Breast epithelium (tissue), 4 donors: Measurements from ENCODE around the gene SCAF11. TPM values are rescaled to one million over a fixed set of nuclear protein-coding genes. Genes with fewer than 3 reads are reported as not detected.
"Not testable (repeated sequence)": the region's sequence is repeated elsewhere in the genome, so short reads cannot be mapped to it uniquely, and the experiment has no call there.

Experiments used
- DNase-seq, 2 donors: peaks; one replicate each; pipeline ENCODE4 v3.0.0-alpha.2; 2019; ENCODE audit warnings: low spot score in 2 of 2
- H3K27ac ChIP-seq, 2 donors: fragments of 200-600 bp; sonication (generic) in 1 of 2; one replicate each; pipeline ENCODE4 v1.5.1; 2016 to 2019; ENCODE audit warnings: mild to moderate bottlenecking in 1 of 2
- H3K27me3 ChIP-seq, 2 donors: fragments of 200-600 bp; sonication (generic) in 1 of 2; one replicate each; pipeline versions ENCODE4 v1.5.1 to v1.6.0; 2017 to 2019; ENCODE audit warnings: control low read depth in 1 of 2, mild to moderate bottlenecking in 1 of 2
- H3K36me3 ChIP-seq: fragments of 200-600 bp; one replicate; pipeline ENCODE4 v1.5.1; 2019
- H3K4me1 ChIP-seq, 2 donors: fragments of 200-600 bp; sonication (generic); one replicate each; pipeline ENCODE4 v1.5.1; 2016 to 2019; ENCODE audit warnings: control low read depth in 1 of 2
- H3K4me3 ChIP-seq, 3 donors: fragments of 200-600 bp; sonication (generic); 1 replicate in 2 of 3; 2 replicates in 1 of 3; pipeline ENCODE4 v1.5.1; 2016 to 2019; ENCODE audit warnings: mild to moderate bottlenecking in 3 of 3, moderate library complexity in 2 of 3
- H3K9me3 ChIP-seq, 2 donors: fragments of 200-600 bp; sonication (generic) in 1 of 2; one replicate each; pipeline ENCODE4 v1.5.1; 2016 to 2019; ENCODE audit warnings: control low read depth in 1 of 2
- POLR2A ChIP-seq: fragments of 450-650 bp; IDR thresholded peaks from one replicate; pipeline ENCODE4 v1.6.1; 2016; ENCODE audit warnings: antibody characterized with exemption, mild to moderate bottlenecking, moderate library complexity
- POLR2AphosphoS5 ChIP-seq, 3 donors: sonication (generic); formaldehyde crosslinking; IDR thresholded peaks; one replicate each; pipeline ENCODE4 v1.6.1; 2017; ENCODE audit warnings: antibody characterized with exemption in 3 of 3
- intact Hi-C: fragments of 100-400 bp; cut with DNase I; formaldehyde crosslinking; loops from one replicate; pipeline ENCODE4 v1.15.1; 2023; ENCODE audit warnings: low total_unique reads
- total RNA-seq, 3 donors: library from RNA; depleted of rRNA; stranded (reverse); fragments of >200 nt; gene quantifications; one replicate each; pipeline ENCODE4 v1.1.0, GENCODE V29; 2016
- TF ChIP-seq, protein P1 (sequence below), 3 donors: fragments of 450-650 bp; IDR thresholded peaks; one replicate each; pipeline ENCODE4 v1.5.1; 2016 to 2017; ENCODE audit warnings: antibody characterized with exemption in 3 of 3, mild to moderate bottlenecking in 3 of 3, moderate library complexity in 3 of 3

SCAF11 gene
- total RNA-seq, 3 donors from 2014 or later, result 141 to 195 (median 177) TPM

DNA sequence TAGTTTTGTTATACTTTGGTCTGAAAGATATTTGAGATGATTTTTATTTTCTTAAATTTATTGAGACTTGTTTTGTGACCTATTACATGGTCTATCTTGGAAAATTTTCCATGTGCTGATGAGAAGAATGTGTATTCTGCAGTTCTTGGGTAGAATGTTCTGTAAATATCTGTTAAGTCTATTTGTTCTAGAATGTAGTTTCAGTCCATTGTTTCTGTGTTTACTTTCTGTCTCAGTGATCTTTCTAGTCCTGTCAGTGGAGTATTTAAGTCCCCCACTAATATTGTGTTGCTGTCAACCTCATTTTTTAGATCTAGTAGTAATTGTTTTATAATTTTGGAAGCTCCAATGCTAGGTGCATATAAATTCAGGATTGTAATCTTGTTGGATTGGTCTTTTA, 30.4 kb upstream of the SCAF11 start:
- Histone ChIP-seq H3K27me3 (no peaks in the 10 kb centered on the region), H3K36me3 (no peaks in the 10 kb centered on the region), H3K4me1 (no peaks in the 10 kb centered on the region), H3K9me3 (peaks cover 11 to 42% of the 10 kb centered on the region in 2 donors), H3K4me3 (no peak overlapping the region), H3K27ac (no peak overlapping the region)
- TF ChIP-seq POLR2A, result no peak
- TF ChIP-seq, protein P1, sequence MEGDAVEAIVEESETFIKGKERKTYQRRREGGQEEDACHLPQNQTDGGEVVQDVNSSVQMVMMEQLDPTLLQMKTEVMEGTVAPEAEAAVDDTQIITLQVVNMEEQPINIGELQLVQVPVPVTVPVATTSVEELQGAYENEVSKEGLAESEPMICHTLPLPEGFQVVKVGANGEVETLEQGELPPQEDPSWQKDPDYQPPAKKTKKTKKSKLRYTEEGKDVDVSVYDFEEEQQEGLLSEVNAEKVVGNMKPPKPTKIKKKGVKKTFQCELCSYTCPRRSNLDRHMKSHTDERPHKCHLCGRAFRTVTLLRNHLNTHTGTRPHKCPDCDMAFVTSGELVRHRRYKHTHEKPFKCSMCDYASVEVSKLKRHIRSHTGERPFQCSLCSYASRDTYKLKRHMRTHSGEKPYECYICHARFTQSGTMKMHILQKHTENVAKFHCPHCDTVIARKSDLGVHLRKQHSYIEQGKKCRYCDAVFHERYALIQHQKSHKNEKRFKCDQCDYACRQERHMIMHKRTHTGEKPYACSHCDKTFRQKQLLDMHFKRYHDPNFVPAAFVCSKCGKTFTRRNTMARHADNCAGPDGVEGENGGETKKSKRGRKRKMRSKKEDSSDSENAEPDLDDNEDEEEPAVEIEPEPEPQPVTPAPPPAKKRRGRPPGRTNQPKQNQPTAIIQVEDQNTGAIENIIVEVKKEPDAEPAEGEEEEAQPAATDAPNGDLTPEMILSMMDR (IDR thresholded peaks at IDR 0.05), result no peak
- no peak for TF ChIP-seq POLR2AphosphoS5 (IDR thresholded peaks at IDR 0.05)
- intact Hi-C loops, result no loop called here
- no peak for DNase-seq

DNA sequence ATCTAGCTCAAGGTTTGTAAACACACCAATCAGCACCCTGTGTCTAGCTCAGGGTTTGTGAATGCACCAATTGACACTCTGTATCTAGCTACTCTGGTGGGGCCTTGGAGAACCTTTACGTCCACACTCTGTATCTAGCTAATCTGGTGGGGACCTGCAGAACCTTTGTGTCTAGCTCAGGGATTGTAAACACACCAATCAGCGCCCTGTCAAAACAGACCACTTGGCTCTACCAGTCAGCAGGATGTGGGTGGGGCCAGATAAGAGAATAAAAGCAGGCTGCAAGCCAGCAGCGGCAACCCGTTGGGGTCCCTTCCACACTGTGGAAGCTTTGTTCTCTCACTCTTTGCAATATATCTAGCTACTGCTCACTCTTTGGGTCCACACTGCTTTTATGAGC, 28.3 kb upstream of the SCAF11 start:
- H3K4me1 ChIP-seq, H3K36me3 ChIP-seq, DNase-seq, H3K27me3 ChIP-seq, intact Hi-C loops, H3K4me3 ChIP-seq, H3K27ac ChIP-seq: not testable (repeated sequence)
- peaks cover 10 to 23% of the 10 kb centered on the region in 2 donors for H3K9me3 ChIP-seq

DNA sequence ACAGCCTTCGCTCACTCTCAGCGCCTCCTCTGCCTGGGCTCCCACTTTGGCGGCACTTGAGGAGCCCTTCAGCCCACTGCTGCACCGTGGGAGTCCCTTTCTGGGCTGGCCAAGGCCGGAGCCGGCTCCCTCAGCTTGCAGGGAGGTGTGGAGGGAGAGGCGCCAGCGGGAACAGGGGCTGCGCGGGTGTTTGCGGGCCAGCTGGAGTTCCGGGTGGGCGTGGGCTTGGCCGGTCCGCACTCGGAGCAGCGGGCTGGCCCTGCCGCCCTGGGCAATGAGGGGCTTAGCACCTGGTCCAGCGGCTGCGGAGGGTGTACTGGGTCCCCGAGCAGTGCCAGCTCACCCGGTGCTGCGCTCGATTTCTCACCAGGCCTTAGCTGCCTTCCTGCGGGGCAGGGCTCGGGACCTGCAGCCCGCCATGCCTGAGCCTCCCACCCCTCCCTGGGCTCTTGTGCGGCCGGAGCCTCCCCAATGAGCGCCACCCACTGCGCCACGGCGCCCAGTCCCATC, 27.5 kb upstream of the SCAF11 start:
- peaks cover 5 to 15% of the 10 kb centered on the region in 2 donors for H3K9me3 ChIP-seq
- H3K27ac ChIP-seq, H3K27me3 ChIP-seq, H3K4me3 ChIP-seq, intact Hi-C loops, H3K36me3 ChIP-seq, H3K4me1 ChIP-seq, DNase-seq: not testable (repeated sequence)

DNA sequence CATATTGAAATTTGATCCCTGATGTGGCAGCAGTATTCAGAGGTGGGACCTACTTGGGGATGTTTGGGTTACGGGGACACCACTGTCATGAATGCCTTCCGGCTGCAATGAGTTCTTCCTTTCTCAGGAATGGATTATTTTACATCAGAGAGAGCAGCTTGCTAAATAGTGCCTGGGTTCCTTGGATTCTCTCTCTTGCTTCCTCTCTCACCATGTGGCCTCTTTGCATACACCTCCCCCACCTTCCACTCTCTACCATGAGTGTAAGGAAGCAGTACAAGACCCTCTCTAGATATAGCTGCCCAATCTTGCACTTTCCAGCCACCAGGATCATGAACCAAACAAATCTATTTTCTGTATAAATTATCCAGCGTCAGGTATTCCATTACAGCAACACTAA, 15.4 kb upstream of the SCAF11 start:
- Histone ChIP-seq H3K9me3 (no peaks in the 10 kb centered on the region), H3K4me1 (no peaks in the 10 kb centered on the region), H3K27ac (no peak overlapping the region), H3K4me3 (no peak overlapping the region), H3K27me3 (no peaks in the 10 kb centered on the region), H3K36me3 (no peaks in the 10 kb centered on the region)
- DNase-seq, result no peak
- TF ChIP-seq POLR2A (no peak), POLR2AphosphoS5 (IDR thresholded peaks at IDR 0.05) (no peak)
- TF ChIP-seq, protein P1 (IDR thresholded peaks at IDR 0.05), result no peak
- intact Hi-C loops, result no loop called here

DNA sequence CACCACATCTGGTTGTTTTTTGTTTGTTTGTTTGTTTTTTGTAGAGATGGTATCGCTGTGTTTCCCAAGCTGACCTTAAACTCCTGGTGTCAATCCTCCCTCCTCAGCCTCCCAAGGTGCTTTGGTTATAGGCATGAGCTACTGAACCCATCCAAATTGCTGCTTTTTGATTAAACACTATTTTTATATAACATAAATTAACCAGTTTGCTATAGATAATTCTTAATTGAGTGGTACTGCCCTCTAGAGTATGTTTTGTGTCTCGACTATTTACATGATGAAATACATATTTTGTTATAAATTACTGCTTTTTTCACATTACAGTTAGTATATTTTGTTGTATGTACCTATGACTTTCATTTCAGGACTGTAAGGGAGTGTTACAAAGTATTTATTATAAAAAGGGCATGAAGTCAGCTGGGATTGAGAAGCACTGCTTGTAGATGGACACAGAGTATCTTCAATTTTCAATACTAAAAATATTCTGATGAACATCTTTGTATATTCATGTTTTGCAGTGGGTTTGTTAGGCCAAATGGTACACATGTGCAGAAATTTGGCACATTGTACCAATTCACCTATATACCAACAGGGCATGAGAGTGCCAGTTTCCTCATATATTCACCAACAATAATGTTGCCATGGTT, 14.9 kb upstream of the SCAF11 start:
- Histone ChIP-seq H3K9me3 (no peaks in the 10 kb centered on the region), H3K4me1 (no peaks in the 10 kb centered on the region), H3K36me3 (no peaks in the 10 kb centered on the region), H3K27me3 (no peaks in the 10 kb centered on the region), H3K4me3 (no peak overlapping the region), H3K27ac (no peak overlapping the region)
- no peak for DNase-seq
- intact Hi-C loops, result no loop called here
- no peak for TF ChIP-seq POLR2A
- TF ChIP-seq, protein P1 (IDR thresholded peaks at IDR 0.05), result no peak
- TF ChIP-seq POLR2AphosphoS5 (IDR thresholded peaks at IDR 0.05), result no peak

DNA sequence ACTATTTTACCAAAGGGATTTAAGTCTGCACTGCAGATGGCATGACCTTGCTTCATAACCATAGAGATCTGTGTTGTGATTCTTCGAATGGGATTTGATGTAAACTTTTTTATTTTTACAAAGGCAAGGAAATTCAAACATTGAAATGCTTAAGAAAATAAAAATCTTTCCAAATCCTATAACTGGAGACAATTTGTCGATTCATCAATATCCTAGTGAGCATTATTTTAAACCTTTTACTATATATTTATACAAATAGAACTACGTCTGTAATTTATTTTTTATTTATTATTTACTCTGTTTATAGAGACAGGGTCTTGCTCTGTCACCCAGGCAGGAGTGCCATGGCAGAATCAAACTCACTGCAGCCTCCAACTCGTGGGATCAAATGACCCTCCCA, 14.3 kb upstream of the SCAF11 start:
- no peak overlapping the region for H3K4me3 ChIP-seq
- no peak for DNase-seq
- H3K9me3 ChIP-seq, result no peaks in the 10 kb centered on the region
- intact Hi-C loops, result no loop called here
- H3K4me1 ChIP-seq, result no peaks in the 10 kb centered on the region
- no peak for TF ChIP-seq POLR2A
- TF ChIP-seq POLR2AphosphoS5 (IDR thresholded peaks at IDR 0.05), result no peak
- TF ChIP-seq, protein P1 (IDR thresholded peaks at IDR 0.05), result no peak
- H3K36me3 ChIP-seq, result no peaks in the 10 kb centered on the region
- H3K27ac ChIP-seq, result no peak overlapping the region
- no peaks in the 10 kb centered on the region for H3K27me3 ChIP-seq

DNA sequence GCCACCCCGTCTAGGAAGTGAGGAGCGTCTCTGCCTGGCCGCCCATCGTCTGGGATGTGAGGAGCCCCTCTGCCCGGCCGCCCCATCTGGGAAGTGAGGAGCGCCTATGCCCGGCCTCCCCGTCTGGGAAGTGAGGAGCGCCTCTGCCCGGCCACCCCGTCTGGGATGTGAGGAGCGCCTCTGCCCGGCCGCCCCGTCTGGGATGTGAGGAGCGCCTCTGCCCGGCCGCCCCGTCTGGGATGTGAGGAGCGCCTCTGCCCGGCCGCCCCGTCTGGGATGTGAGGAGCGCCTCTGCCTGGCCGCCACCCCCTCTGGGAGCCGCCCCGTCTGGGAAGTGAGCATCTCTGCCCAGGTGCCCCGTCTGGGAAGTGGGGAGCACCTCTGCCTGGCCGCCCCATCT, 9.7 kb upstream of the SCAF11 start:
- DNase-seq, H3K27me3 ChIP-seq, H3K27ac ChIP-seq, H3K4me1 ChIP-seq, H3K9me3 ChIP-seq, H3K36me3 ChIP-seq, intact Hi-C loops, H3K4me3 ChIP-seq: not testable (repeated sequence)
